Iris pigment epithelial cell (primary cell): ENCODE data around the gene MAN1A2.
A peak's percentile ranks its signal among the peaks of the same experiment; 100 is the strongest.
"Not testable (repeated sequence)": the region's sequence is repeated elsewhere in the genome, so short reads cannot be mapped to it uniquely, and the experiment has no call there.

ENCODE experiments used
- DNase-seq: peaks from one replicate; pipeline ENCODE4 v3.0.0-alpha.2; 2011; ENCODE audit warnings: low read depth

Gene MAN1A2

GRCh38 chr1:117558451-117558850 is 191.2 kb downstream of the MAN1A2 start:
- not testable (repeated sequence) for DNase-seq

DNA sequence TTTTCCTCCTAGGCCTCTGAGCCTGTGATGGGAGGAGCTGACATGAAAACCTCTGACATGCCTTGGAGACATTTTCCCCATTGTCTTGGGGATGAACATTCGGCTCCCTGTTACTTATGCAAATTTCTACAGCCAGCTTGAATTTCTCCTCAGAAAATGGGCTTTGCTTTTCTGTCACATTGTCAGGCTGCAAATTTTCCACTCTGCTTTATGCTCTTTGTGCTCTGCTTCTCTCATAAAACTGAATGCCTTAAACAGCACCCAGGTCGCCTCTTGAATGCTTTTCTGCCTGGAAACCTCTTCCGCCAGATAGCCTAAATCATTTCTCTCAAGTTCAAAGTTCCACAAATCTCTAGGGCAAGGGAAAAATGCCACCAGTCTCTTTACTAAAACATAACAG is 191.9 kb downstream of the MAN1A2 start:
- no peak for DNase-seq

GRCh38 chr1:117559985-117560384 is 192.7 kb downstream of the MAN1A2 start:
- no peak for DNase-seq

GRCh38 chr1:117561071-117561470 is 193.8 kb downstream of the MAN1A2 start:
- no peak for DNase-seq

DNA sequence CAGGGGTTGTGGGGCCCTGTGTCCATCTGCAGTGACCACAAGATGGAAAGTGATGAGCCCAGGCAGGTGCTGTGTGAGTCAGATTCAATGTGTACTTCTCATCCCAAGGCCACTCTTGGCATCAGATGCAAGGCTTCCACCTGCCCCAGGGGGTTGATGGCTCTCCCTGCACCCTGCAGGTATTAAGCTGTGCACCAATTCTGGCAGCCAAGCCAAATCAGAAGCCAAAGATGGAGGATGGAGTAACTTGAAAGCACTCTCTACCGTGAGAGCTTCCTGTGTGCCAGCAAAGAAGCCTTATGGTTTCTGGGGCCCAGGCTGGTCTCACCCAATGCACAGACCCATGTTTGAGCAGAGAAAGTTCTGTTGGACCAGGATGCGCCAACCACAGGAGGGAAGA is 194.3 kb downstream of the MAN1A2 start:
- no peak for DNase-seq

GRCh38 chr1:117562581-117563491 is 195.6 kb downstream of the MAN1A2 start:
- no peak for DNase-seq

GRCh38 chr1:117563492-117563875 is 196.2 kb downstream of the MAN1A2 start:
- no peak for DNase-seq

- no peak for DNase-seq
Observed at GRCh38 chr1:117564227-117565075, 197.2 kb downstream of the MAN1A2 start.

- no peak for DNase-seq
Observed at GRCh38 chr1:117565076-117565556, 197.9 kb downstream of the MAN1A2 start.

- DNase-seq, result no peak
Observed at GRCh38 chr1:117565745-117566455, 198.7 kb downstream of the MAN1A2 start.

GRCh38 chr1:117566556-117566955 is 199.3 kb downstream of the MAN1A2 start:
- DNase-seq, result no peak

DNA sequence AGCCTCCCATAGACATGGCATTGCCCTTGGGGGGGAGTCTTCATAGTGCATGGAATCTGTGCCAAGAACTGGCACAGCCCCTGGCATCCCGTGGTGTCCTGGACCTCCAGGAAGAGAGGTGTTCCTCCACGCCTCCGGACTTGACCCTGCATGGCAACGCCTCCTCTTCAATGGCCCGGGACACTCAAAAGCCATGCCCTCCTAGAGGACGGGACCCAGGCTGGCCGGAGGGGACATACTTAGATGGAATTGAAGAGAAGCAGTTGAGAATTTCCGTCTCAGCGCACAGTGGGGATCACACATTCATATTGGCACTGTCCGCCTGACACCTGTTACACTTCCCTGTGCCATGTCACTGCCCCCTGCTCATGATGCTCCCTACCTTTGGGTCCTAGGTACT is 200.2 kb downstream of the MAN1A2 start:
- DNase-seq, result no peak

GRCh38 chr1:117567976-117568375 is 200.7 kb downstream of the MAN1A2 start:
- DNase-seq, result no peak

- DNase-seq, result no peak
Observed at GRCh38 chr1:117568999-117569398, 201.8 kb downstream of the MAN1A2 start.

DNA sequence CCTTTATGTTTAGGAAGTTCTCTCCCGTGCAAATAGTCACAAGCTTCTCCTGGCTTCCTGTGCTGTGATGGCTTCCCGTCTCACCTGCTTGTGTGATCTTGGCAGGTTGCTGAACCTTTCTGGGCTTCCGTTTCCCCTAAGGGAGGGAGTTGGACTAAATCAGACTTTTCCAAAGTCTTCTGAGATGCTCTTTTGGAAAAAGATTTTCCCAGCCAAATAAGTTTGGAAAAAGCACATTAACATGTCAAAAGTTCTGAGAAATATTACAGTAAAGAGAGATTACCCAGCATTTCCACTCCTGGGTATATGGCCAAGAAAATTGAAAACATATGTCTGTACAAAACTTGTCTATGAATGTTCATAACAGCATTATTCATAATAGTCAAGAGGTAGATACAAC is 202.6 kb downstream of the MAN1A2 start:
- no peak for DNase-seq

DNA sequence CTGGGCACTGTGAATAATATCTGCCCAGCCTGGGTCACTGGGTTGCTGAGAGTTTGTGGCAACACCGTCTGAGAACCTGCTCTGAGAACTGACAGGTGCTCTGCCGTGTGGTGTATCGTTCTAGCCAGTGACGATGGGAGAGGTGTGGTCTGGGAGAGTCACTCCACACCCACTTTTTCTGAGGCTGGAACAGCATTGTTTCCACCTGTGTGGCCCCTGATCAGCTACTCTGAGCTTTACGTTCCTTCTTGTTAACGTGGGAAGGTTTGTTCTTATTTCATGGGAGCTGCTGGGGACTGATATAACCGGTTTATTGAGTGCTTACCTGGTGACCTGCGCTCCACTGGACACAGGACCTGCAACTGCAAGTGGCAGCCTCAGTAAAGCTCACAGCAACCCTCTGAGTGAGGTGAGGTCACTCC is 203.8 kb downstream of the MAN1A2 start:
- no peak for DNase-seq

- DNase-seq, result no peak
Observed at GRCh38 chr1:117571496-117571895, 204.2 kb downstream of the MAN1A2 start.

DNA sequence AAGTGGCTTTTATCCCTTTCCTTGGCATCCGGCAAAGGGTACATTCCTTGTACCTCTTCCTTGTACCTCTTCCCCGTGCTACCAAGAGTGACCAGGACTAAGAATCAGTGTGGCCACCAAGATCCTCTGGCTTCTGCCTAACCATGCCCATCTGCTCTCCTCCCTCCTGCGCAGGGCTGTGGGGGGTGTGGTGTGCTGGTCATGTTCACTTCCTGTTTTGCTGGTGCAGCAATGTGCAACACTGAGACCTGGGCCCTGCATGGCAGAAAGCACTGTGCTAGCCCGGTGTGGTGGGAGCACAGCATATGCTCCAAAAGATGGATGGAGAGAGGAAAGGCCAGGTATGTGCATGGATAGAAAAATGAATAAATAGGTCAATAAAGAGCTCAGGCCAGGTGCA is 205.3 kb downstream of the MAN1A2 start:
- no peak for DNase-seq

DNA sequence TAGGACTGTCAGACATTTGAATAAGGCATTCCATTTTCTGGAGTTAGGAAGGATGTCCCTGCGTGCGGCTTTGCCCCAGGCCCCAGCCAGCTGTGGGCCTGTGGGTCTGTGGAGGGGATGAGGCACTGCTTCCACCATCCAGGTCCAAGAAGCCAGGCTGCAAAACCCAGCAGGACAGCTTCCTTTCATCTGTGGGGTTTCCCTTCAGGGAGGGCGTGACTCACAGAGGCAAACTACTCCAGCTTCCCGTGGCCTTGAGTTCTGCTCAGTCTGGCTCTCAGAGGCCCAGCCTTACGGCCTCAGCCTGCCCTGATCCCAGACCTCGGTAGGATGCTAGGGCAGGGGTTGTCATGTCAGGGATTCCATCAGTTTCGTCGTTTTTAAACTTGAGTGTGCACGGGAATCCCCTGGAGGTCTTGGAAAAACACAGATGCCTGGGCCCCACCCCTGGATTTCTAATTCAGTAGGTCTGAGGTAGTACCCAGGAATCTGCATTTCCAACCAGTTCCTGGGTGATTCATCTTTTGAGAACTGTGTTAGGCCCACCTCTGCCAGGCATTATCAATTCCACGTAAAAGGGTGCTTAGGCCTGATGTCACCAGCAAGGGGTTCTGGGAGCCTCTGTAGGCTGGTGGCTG is 206.3 kb downstream of the MAN1A2 start:
- DNase-seq, result peak; percentile 59

GRCh38 chr1:117574161-117574835 is 207.0 kb downstream of the MAN1A2 start:
- no peak for DNase-seq

- no peak for DNase-seq
Observed at GRCh38 chr1:117575586-117576225, 208.5 kb downstream of the MAN1A2 start.
